Tongue (tissue), 2 donors: ENCODE measurements around the gene RIMS1. TPM values are rescaled to one million over a fixed set of nuclear protein-coding genes. Genes with fewer than 3 reads are reported as not detected.

Experiments used
- DNase-seq: peaks from one replicate; pipeline ENCODE4 v3.0.0-alpha.2; 2015
- total RNA-seq: library from RNA; depleted of rRNA; stranded (reverse); fragments of >200 nt; gene quantifications from one replicate; pipeline ENCODE4 v1.2.3, GENCODE V29; 2014

The RIMS1 gene
- total RNA-seq, 1 donor from 2014 or later = 2.3 TPM

DNA sequence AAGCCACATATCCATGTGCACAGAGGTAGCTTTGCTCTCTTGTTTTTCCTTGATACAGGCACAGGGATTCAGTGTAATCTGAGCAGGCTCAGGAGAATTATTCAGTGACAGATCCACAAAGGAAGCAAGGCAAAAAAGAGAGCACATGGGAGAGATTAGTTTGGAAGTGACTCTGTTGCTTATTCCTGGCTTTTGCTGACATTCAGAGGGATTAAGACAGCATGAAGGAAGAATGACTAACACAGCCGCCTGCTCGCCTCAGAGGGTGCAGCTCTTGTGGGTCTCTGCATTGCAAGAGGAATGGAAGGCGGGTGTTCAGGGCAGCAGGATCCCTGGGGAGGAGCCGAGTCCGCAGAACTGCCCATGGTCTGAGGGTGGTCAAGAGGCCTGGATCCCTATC, 532.1 kb downstream of the RIMS1 start:
- peak; percentile 52 for DNase-seq

DNA sequence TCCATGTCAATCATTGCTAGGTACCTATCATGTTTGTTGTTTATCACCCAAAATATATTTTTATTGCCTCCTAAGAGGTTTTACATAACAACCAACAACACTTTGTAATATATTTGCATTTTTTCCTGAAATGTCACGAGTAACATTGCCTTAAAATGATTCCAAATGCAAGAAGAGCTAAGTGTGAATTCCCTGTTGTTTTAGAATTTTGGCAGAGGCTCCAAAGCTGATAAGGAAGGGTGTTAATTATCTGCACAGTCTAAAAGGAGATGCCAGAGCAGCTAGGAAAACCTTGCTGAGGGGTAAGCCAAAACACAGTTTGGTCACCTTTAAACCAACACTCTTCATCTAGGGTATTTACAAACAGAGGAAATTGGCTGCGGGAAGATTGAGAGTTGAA, 533.6 kb downstream of the RIMS1 start:
- no peak for DNase-seq

DNA sequence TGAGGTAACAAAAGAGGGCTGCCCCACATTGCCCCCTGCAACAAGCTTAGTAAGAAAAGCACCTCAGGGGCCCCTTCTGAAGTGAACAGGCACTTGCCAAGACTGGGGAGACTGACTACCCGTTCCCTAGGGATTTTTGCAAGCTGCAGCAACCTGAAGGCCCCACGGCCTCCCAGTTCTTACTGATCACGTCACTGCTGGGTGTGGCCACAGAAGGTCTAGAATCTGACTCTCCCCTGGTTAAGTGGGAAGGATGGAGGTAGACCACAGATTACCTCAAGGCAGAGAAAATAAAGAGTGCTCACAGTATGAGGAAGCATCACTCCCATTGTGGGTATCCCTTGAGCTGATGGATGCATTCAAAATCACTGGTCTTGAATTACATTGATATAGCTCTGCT, 534.1 kb downstream of the RIMS1 start:
- DNase-seq = no peak

DNA sequence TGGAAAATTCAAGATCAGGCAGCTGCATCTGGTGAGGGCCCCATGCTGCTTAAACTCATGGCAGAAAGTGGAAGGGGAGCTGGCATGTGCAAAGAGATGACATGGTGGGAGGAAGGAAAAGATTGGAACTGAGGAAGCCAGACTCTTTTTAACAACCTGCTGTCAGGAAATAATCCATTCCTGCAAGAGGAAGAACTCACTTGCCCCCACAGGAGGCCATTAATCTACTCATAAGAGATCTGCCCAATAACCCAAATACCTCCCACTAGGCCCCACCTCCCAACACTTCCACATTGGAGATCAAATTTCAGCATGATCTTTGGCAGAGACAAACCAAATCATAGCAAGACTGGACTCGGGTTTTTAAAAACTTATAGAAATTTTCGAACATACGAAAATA, 535.0 kb downstream of the RIMS1 start:
- DNase-seq = no peak

DNA sequence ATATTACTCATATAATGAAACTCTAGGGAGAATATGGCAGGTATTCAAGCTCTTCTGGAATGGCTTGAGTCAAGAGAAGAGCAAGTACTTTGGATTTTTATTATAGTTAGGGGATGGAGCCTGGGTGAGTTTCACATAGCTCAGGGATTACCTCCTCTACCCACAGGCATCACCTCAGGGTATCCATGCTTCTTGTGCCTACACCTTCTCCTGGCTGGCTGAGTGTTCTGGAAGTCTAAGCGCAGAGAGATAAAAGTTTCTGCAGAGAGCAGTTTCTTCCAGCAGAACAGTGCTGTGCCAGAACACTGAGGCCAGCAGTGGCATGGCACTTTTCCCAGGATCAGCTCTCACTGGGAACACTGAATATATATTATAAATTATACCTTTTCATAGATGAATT, 535.8 kb downstream of the RIMS1 start:
- DNase-seq = no peak

DNA sequence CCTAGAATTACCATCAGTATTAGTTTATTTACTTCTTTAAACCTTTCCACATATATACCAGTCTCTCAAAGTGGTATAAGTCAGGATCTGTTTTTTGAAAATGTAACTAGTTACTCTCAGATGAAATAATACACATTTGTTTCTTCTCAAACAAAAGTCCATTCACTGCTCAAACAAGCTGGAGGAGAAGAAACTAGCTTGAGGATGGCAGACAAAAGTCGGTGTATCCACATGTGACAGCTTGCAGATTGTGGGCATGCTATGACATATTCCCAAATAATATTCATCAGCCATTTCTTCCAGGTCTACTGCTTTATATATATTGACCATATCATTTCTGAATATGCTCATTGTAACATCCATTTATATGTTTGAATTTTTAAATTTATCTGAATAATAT, 538.1 kb downstream of the RIMS1 start:
- no peak for DNase-seq

DNA sequence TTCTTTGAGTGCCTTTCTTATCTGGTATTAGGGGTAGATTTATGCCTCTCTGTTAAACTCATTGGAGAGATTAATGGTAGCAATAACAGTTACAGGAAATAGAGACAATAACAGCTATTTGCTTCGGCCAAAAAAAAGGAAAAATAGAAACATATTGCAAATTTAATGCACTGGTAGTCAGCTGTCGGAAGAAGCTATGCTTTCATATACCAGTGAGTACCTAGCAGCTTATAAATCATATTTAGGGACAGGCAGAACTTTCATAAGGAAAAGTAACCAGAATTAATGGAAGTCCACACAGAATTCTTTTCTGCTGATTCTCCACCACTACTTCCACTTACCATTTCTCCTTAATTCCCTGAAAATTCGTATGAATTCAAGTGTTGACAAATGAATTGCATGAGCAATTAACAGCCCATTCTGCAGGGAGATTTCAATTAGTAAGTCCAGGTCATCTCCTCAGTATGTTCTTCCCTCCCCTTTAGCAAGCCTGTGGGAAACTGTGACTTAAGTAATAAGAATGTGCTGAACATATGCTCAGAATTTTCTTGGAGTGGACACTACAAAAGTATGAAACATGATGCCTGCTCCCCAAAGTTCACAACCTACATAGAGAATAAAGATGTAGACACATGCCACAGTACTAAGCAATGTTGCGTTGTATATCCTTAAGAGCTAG, 538.8 kb downstream of the RIMS1 start:
- DNase-seq = no peak

DNA sequence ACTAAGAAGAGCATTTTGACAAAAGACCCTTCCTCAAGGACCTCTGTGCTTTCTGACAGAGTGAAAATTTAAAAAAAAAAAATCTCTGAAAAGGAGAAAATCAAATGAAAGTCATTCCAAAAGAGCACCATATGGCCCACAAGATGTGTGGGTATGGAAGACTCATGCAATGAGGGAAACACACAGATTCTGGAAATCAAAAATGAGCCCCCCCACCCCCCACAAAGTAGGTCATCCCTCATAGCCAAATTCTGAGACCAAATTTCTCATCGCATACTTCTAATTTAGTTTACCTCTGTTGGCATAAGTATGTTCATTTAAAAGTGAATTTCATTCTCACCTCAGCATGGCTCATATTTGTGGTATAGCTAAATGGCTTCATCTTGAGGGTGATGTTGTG, 554.3 kb downstream of the RIMS1 start:
- no peak for DNase-seq

DNA sequence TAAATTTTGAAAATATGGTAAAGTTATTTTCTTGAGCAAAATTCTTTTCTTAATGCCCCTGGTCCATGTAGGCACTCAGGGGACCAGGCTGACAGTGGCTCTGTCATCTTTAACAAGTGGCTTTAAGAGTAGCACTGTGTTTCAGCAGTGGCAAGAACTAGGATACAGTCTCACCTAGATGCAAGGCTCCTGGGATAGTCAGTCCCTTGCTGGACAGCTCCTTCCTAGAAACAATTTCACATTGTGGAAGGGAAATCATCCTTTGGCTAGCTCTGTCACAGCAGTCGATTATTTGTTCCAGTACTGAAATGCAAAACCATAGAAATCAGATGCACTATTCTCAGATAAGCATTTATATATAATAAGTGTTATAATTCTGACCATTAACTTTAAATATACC, 560.1 kb downstream of the RIMS1 start:
- DNase-seq = no peak
